Activated CD8-positive, alpha-beta memory T cell treated with anti-CD3 and anti-CD28 coated beads, Interleukin-2, amount 10 ng/mL, durations not matched to agents 7 days and 5 days (primary cell): ENCODE data around the gene TES. TPM values are rescaled to one million over a fixed set of nuclear protein-coding genes. Genes with fewer than 3 reads are reported as not detected.

ENCODE experiments used
- ATAC-seq: fragments of 150-1000 bp; cut with Tn5 transposase; one replicate; pipeline ENCODE4 v1.10.0; 2021; ENCODE audit warnings: moderate library complexity
- CTCF ChIA-PET: fragments of 350-600 bp; sonication (Branson Sonifier 250); formaldehyde crosslinking; loops from one replicate; lab custom pipeline; 2021; ENCODE audit warnings: antibody characterized with exemption; lab: Charles Lee
- DNase-seq: peaks from one replicate; pipeline ENCODE4 v3.0.0-alpha.2; 2020
- H3K27ac Mint-ChIP-seq: one replicate; pipeline ENCODE4 v1.8.0; 2021; ENCODE audit warnings: mild to moderate bottlenecking, mixed read lengths
- H3K27me3 Mint-ChIP-seq: one replicate; pipeline ENCODE4 v1.8.0; 2021; ENCODE audit warnings: mixed read lengths
- H3K36me3 Mint-ChIP-seq: one replicate; pipeline ENCODE4 v1.8.0; 2021; ENCODE audit warnings: mild to moderate bottlenecking, mixed read lengths
- H3K4me1 Mint-ChIP-seq: one replicate; pipeline ENCODE4 v1.8.0; 2021; ENCODE audit warnings: mixed read lengths
- H3K4me3 Mint-ChIP-seq: one replicate; pipeline ENCODE4 v1.8.0; 2021; ENCODE audit warnings: mild to moderate bottlenecking, moderate library complexity, mixed read lengths
- H3K9me3 Mint-ChIP-seq: one replicate; pipeline ENCODE4 v1.8.0; 2022; ENCODE audit warnings: low read depth, mixed read lengths
- total RNA-seq, 2 experiments: library from RNA; stranded (reverse); gene quantifications; one replicate each; pipeline ENCODE4 v1.2.3, GENCODE V29; 2021

The TES gene, protein sequence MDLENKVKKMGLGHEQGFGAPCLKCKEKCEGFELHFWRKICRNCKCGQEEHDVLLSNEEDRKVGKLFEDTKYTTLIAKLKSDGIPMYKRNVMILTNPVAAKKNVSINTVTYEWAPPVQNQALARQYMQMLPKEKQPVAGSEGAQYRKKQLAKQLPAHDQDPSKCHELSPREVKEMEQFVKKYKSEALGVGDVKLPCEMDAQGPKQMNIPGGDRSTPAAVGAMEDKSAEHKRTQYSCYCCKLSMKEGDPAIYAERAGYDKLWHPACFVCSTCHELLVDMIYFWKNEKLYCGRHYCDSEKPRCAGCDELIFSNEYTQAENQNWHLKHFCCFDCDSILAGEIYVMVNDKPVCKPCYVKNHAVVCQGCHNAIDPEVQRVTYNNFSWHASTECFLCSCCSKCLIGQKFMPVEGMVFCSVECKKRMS
- 10 to 100 TPM; 98.5 TPM for total RNA-seq

GRCh38 chr7:116210345-116211005, at the start of gene TES:
Gene TES (plus strand): TSS chr7:116210539. CDS start chr7:116210708, 169 bp downstream.
- ATAC-seq, result peak; percentile 79
- Mint-ChIP-seq H3K4me3 (peak within 1 kb of the TSS; percentile 96), H3K27me3 (no peaks in the 10 kb centered on the region), H3K36me3 (peaks cover 29% of the 10 kb centered on the region), H3K4me1 (peaks cover 46% of the 10 kb centered on the region), H3K27ac (peak within 1 kb of the TSS; percentile 98), H3K9me3 (peaks cover 4% of the 10 kb centered on the region)
- DNase-seq, result peak; percentile 78
- CTCF ChIA-PET, result interaction anchor here (0.9 to 4.3 kb wide), 17 partner anchors 11 to 378 kb away, joined by 3 to 33 read pairs (median 5); no protein-coding TSS in a partner anchor

DNA sequence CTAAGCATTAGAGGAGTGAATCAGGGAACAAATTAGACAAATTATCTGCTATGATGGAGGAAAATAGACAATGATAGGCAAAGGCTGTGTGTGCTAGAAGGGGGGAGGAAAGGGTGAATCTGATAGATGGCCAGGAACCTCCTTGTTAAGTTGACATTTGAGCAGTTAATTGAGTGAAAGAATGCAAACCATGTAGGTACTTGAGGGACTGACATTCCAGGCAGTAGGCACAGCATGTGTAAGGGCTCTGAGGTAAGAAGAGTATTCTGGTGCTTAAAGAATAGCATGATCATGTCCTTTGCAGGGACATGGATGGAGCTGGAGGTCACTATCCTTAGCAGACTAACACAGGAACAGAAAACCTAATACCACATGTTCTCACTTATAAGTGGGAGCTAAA, 48.6 kb upstream of the TES start:
- DNase-seq (no peak), ATAC-seq (no peak)
- Mint-ChIP-seq H3K4me3 (no peak overlapping the region), H3K27me3 (peaks cover 15% of the 10 kb centered on the region), H3K27ac (no peak overlapping the region), H3K36me3 (no peaks in the 10 kb centered on the region), H3K4me1 (peaks cover 13% of the 10 kb centered on the region), H3K9me3 (no peaks in the 10 kb centered on the region)
- CTCF ChIA-PET, result interaction anchor here (0.6 kb wide), 1 partner anchor 88 kb away, joined by 3 read pairs; no protein-coding TSS in a partner anchor

DNA sequence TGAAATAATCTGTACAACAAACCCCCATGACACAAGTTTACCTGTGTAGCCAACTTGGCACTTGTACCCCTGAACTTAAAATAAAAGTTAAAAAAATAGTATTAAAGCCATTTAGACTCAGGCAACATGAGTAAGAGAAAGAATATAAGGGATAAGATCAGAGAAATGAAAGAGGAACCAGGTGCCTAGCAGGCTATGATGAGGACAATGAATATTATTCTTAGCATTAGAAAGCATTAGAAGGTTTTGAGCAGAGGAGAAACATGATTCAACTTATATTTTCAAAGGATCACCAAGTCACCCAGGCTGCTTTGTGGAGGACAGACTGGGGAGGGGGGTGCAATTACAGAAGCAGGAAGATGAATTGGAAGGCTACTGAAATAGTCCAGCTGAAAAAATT, 48.1 kb upstream of the TES start:
- H3K36me3 Mint-ChIP-seq, result no peaks in the 10 kb centered on the region
- peaks cover 17% of the 10 kb centered on the region for H3K4me1 Mint-ChIP-seq
- peaks cover 15% of the 10 kb centered on the region for H3K27me3 Mint-ChIP-seq
- no peak overlapping the region for H3K27ac Mint-ChIP-seq
- H3K9me3 Mint-ChIP-seq, result no peaks in the 10 kb centered on the region
- no peak overlapping the region for H3K4me3 Mint-ChIP-seq
- CTCF ChIA-PET, result interaction anchor here (0.6 to 1.6 kb wide), 2 partner anchors 18 to 87 kb away, joined by 3 to 8 read pairs; no protein-coding TSS in a partner anchor
- DNase-seq (no peak), ATAC-seq (no peak)

GRCh38 chr7:116162992-116163391, 47.3 kb upstream of the TES start:
- Mint-ChIP-seq H3K27ac (no peak overlapping the region), H3K27me3 (peaks cover 10% of the 10 kb centered on the region), H3K4me3 (no peak overlapping the region), H3K4me1 (peaks cover 20% of the 10 kb centered on the region), H3K36me3 (no peaks in the 10 kb centered on the region), H3K9me3 (no peaks in the 10 kb centered on the region)
- DNase-seq, result no peak
- ATAC-seq, result no peak
- CTCF ChIA-PET, result interaction anchor here (0.9 to 1.6 kb wide), 3 partner anchors 17 to 73 kb away, joined by 3 to 8 read pairs (median 3); no protein-coding TSS in a partner anchor

DNA sequence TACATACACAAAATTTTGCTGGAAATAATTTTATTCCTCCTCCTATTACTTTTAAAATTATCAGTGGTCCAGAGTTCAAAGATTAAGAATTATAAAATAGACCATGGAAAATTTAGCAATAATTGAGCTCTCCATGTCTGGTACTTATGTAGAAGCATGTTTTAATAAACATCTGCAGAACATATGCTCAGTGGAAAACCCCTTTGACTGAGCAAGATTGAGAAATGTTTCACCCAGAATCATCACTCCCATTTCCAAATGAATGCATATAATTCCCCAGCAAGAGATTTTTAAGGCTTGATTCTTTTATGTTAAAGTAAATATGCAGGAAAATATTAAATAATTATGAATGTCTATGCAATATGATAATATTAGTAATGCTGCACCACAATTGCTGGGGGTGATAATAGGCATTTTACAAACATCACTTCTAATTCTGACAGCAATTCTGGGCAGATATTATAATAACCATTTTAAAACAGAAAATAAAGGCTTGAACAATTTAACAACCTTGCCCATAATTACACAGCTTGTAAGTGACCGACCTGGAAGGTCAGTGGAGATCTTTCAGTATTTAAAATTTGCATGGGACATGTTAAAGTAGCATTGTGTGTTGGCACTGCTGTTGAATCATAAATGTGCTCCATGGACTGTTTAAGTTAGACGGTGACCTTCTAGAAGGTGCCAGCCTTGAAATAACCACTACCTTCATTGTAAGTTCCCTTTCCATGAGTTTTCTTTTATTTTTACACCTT, 45.6 kb upstream of the TES start:
- Mint-ChIP-seq H3K27ac (no peak overlapping the region), H3K4me3 (no peak overlapping the region), H3K27me3 (peaks cover 5% of the 10 kb centered on the region), H3K9me3 (no peaks in the 10 kb centered on the region), H3K4me1 (peaks cover 27% of the 10 kb centered on the region), H3K36me3 (no peaks in the 10 kb centered on the region)
- DNase-seq (no peak), ATAC-seq (no peak)
- CTCF ChIA-PET, result interaction anchor here (0.8 to 0.9 kb wide), 2 partner anchors 26 to 83 kb away, joined by 3 read pairs; no protein-coding TSS in a partner anchor

GRCh38 chr7:116165717-116166116, 44.6 kb upstream of the TES start:
- CTCF ChIA-PET, result interaction anchor here (1.8 to 2.4 kb wide), 5 partner anchors 10 to 70 kb away, joined by 7 to 9 read pairs (median 9); no protein-coding TSS in a partner anchor
- peaks cover 21% of the 10 kb centered on the region for H3K4me1 Mint-ChIP-seq
- no peak for DNase-seq
- peaks cover 8% of the 10 kb centered on the region for H3K27me3 Mint-ChIP-seq
- no peaks in the 10 kb centered on the region for H3K36me3 Mint-ChIP-seq
- H3K9me3 Mint-ChIP-seq, result no peaks in the 10 kb centered on the region
- H3K27ac Mint-ChIP-seq, result no peak overlapping the region
- no peak for ATAC-seq
- no peak overlapping the region for H3K4me3 Mint-ChIP-seq

DNA sequence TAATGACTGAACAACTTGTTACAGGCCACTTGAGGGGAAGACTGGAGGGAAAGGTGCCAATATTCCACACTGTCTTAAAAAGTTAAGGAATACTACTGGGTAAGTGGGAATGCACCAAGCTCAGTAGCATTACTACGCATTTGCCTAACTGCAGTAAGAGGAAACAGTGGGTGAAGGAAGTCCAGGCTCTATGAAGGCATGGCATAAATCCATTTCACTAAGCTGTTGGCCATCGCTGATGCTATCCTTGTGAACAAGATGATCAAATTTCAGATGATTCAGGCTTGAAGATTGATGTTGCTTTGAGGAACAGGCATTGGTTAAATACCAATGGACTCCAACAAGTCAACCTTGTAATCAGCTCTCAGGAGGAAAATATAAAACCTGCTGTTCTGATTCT, 44.2 kb upstream of the TES start:
- CTCF ChIA-PET, result interaction anchor here (0.8 to 2.4 kb wide), 12 partner anchors 8 to 423 kb away, joined by 3 to 9 read pairs (median 6); no protein-coding TSS in a partner anchor
- Mint-ChIP-seq H3K27ac (no peak overlapping the region), H3K27me3 (peaks cover 10% of the 10 kb centered on the region), H3K9me3 (no peaks in the 10 kb centered on the region), H3K4me1 (peaks cover 21% of the 10 kb centered on the region), H3K4me3 (no peak overlapping the region), H3K36me3 (no peaks in the 10 kb centered on the region)
- DNase-seq, result no peak
- ATAC-seq, result no peak

GRCh38 chr7:116167177-116167576, 43.2 kb upstream of the TES start:
- CTCF ChIA-PET, result interaction anchor here (0.8 to 2.4 kb wide), 18 partner anchors 9 to 424 kb away, joined by 3 to 9 read pairs (median 4); partner anchors contain the start of gene TES
- Mint-ChIP-seq H3K9me3 (no peaks in the 10 kb centered on the region), H3K27me3 (peaks cover 13% of the 10 kb centered on the region), H3K36me3 (no peaks in the 10 kb centered on the region), H3K4me3 (no peak overlapping the region), H3K4me1 (peaks cover 21% of the 10 kb centered on the region), H3K27ac (no peak overlapping the region)
- ATAC-seq, result peak; percentile 80
- DNase-seq, result peak; percentile 61

- H3K36me3 Mint-ChIP-seq, result no peaks in the 10 kb centered on the region
- no peak overlapping the region for H3K4me3 Mint-ChIP-seq
- no peak overlapping the region for H3K27ac Mint-ChIP-seq
- H3K4me1 Mint-ChIP-seq, result peaks cover 21% of the 10 kb centered on the region
- peaks cover 15% of the 10 kb centered on the region for H3K27me3 Mint-ChIP-seq
- ATAC-seq, result no peak
- CTCF ChIA-PET, result interaction anchor here (0.9 kb wide), 1 partner anchor 9 kb away, joined by 3 read pairs; no protein-coding TSS in a partner anchor
- no peak for DNase-seq
- no peaks in the 10 kb centered on the region for H3K9me3 Mint-ChIP-seq
Observed at GRCh38 chr7:116169060-116169459, 41.3 kb upstream of the TES start.

GRCh38 chr7:116170180-116170579, 40.2 kb upstream of the TES start:
- H3K9me3 Mint-ChIP-seq, result peaks cover under 1% of the 10 kb centered on the region
- CTCF ChIA-PET, result interaction anchor here (0.6 to 3.1 kb wide), 8 partner anchors 9 to 633 kb away, joined by 3 to 17 read pairs (median 4); no protein-coding TSS in a partner anchor
- ATAC-seq (no peak), DNase-seq (no peak)
- no peak overlapping the region for H3K27ac Mint-ChIP-seq
- peaks cover 15% of the 10 kb centered on the region for H3K27me3 Mint-ChIP-seq
- H3K36me3 Mint-ChIP-seq, result peaks cover 2% of the 10 kb centered on the region
- no peak overlapping the region for H3K4me3 Mint-ChIP-seq
- H3K4me1 Mint-ChIP-seq, result peaks cover 21% of the 10 kb centered on the region

- Mint-ChIP-seq H3K27me3 (peaks cover 15% of the 10 kb centered on the region), H3K27ac (no peak overlapping the region), H3K4me1 (peaks cover 21% of the 10 kb centered on the region), H3K9me3 (peaks cover 2% of the 10 kb centered on the region), H3K36me3 (peaks cover 4% of the 10 kb centered on the region), H3K4me3 (no peak overlapping the region)
- ATAC-seq, result no peak
- DNase-seq, result no peak
- CTCF ChIA-PET, result interaction anchor here (1.4 to 3.1 kb wide), 8 partner anchors 29 to 420 kb away, joined by 3 to 17 read pairs (median 5); partner anchors contain the start of gene CAV1
Observed at GRCh38 chr7:116171094-116171493, 39.2 kb upstream of the TES start.

GRCh38 chr7:116172353-116172752, 38.0 kb upstream of the TES start:
- Mint-ChIP-seq H3K9me3 (peaks cover 2% of the 10 kb centered on the region), H3K27me3 (peaks cover 15% of the 10 kb centered on the region), H3K4me1 (peaks cover 10% of the 10 kb centered on the region), H3K4me3 (no peak overlapping the region), H3K27ac (no peak overlapping the region), H3K36me3 (peaks cover 4% of the 10 kb centered on the region)
- ATAC-seq (no peak), DNase-seq (no peak)
- CTCF ChIA-PET, result interaction anchor here (0.9 to 3.1 kb wide), 13 partner anchors 13 to 419 kb away, joined by 3 to 17 read pairs (median 4); partner anchors contain the start of gene CAV1
